HG03108 (cell line): ENCODE data around the gene MARF1.

Experiments
- ATAC-seq: cut with Tn5 transposase; IDR thresholded peaks from one replicate; pipeline ENCODE4 v1.9.1; 2021; ENCODE audit warnings: moderate library complexity; ENCODE audit not compliant: unreplicated experiment

MARF1 gene

GRCh38 chr16:15602285-15603044, 40.5 kb downstream of the MARF1 start:
- ATAC-seq: no peak

GRCh38 chr16:15601212-15601879, 41.6 kb downstream of the MARF1 start:
- no peak for ATAC-seq

GRCh38 chr16:15599303-15600070, 43.5 kb downstream of the MARF1 start:
- ATAC-seq: no peak

- ATAC-seq: no peak
Measured at GRCh38 chr16:15598648-15599190, 44.2 kb downstream of the MARF1 start.

- ATAC-seq: no peak
Measured at GRCh38 chr16:15597822-15598647, 44.9 kb downstream of the MARF1 start.

GRCh38 chr16:15597135-15597534, 45.8 kb downstream of the MARF1 start:
- no peak for ATAC-seq

- ATAC-seq: no peak
Measured at GRCh38 chr16:15594711-15595320, 48.1 kb downstream of the MARF1 start.

- no peak for ATAC-seq
Measured at GRCh38 chr16:15593235-15593634, 49.7 kb downstream of the MARF1 start.

GRCh38 chr16:15592324-15592723, 50.6 kb downstream of the MARF1 start:
- no peak for ATAC-seq

GRCh38 chr16:15587152-15587825, 55.7 kb downstream of the MARF1 start:
- ATAC-seq: no peak

GRCh38 chr16:15586716-15587115, 56.2 kb downstream of the MARF1 start:
- ATAC-seq: no peak

GRCh38 chr16:15585956-15586355, 57.0 kb downstream of the MARF1 start:
- no peak for ATAC-seq

- no peak for ATAC-seq
Measured at GRCh38 chr16:15583526-15583925, 59.4 kb downstream of the MARF1 start.

GRCh38 chr16:15581127-15581815, 61.7 kb downstream of the MARF1 start:
- ATAC-seq: no peak

- ATAC-seq: no peak
Measured at GRCh38 chr16:15578824-15579223, 64.1 kb downstream of the MARF1 start.

GRCh38 chr16:15576960-15577958, 65.7 kb downstream of the MARF1 start:
- no peak for ATAC-seq

GRCh38 chr16:15575293-15576049, 67.5 kb downstream of the MARF1 start:
- ATAC-seq: no peak
